Esophagus muscularis mucosa (tissue), 3 donors: ENCODE data around the gene CIC.

Source experiments
- POLR2A ChIP-seq: fragments of 450-650 bp; IDR thresholded peaks from one replicate; pipeline ENCODE4 v1.6.1; 2017; ENCODE audit warnings: antibody characterized with exemption, moderate library complexity, mild to moderate bottlenecking, low read depth
- POLR2AphosphoS5 ChIP-seq, 2 donors: sonication (generic); formaldehyde crosslinking; IDR thresholded peaks; one replicate each; pipeline ENCODE4 v1.6.1; 2017; ENCODE audit warnings: antibody characterized with exemption in 2 of 2
- TF ChIP-seq, protein P1 (sequence below), 3 experiments: fragments of 200-600 bp in 2 of 3; fragments of 450-650 bp in 1 of 3; sonication (generic) in 2 of 3; IDR thresholded peaks; one replicate each; pipeline ENCODE4 v1.5.1; 2017 to 2019; ENCODE audit warnings: antibody characterized with exemption in 3 of 3, mild to moderate bottlenecking in 2 of 3, moderate library complexity in 1 of 3

GRCh38 chr19:42279155-42279901, 10.3 kb downstream of the CIC start:
- TF ChIP-seq POLR2A (no peak), POLR2AphosphoS5 (IDR thresholded peaks at IDR 0.05) (no peak)
- TF ChIP-seq, protein P1, sequence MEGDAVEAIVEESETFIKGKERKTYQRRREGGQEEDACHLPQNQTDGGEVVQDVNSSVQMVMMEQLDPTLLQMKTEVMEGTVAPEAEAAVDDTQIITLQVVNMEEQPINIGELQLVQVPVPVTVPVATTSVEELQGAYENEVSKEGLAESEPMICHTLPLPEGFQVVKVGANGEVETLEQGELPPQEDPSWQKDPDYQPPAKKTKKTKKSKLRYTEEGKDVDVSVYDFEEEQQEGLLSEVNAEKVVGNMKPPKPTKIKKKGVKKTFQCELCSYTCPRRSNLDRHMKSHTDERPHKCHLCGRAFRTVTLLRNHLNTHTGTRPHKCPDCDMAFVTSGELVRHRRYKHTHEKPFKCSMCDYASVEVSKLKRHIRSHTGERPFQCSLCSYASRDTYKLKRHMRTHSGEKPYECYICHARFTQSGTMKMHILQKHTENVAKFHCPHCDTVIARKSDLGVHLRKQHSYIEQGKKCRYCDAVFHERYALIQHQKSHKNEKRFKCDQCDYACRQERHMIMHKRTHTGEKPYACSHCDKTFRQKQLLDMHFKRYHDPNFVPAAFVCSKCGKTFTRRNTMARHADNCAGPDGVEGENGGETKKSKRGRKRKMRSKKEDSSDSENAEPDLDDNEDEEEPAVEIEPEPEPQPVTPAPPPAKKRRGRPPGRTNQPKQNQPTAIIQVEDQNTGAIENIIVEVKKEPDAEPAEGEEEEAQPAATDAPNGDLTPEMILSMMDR (IDR thresholded peaks at IDR 0.05): no peak
